Testis (tissue), 2 donors: ENCODE data around the gene CCDC40.

Experiments
- POLR2A ChIP-seq: fragments of 450-650 bp; IDR thresholded peaks from one replicate; pipeline ENCODE4 v1.6.1; 2017; ENCODE audit warnings: antibody characterized with exemption, mild to moderate bottlenecking, moderate library complexity
- TF ChIP-seq, protein P1 (sequence below), 3 experiments: fragments of 450-650 bp in 2 of 3; fragments of 200-600 bp in 1 of 3; sonication (generic) in 1 of 3; IDR thresholded peaks; one replicate each; pipeline ENCODE4 v1.5.1; 2016 to 2019; ENCODE audit warnings: antibody characterized with exemption in 3 of 3, mild to moderate bottlenecking in 2 of 3, moderate library complexity in 1 of 3

DNA sequence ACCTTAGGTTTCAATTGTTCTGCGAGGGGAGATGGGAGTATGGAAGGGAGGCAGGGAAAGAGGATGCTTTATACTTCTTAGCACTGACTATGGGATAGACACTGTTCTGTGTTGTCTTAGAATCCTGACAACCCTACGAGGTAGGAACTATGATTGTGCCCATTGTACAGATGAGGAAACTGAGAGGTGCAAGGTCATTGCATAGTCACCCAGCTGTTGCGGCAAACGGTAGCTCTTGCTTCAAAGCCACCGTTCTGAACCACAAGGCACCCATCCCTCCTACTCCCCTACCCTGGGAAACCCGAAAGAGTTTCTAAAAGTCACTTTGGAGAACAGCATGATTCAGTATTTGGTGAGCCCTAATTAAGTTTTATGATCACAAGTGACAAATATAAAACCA is 7.5 kb downstream of the CCDC40 start:
- TF ChIP-seq, protein P1, sequence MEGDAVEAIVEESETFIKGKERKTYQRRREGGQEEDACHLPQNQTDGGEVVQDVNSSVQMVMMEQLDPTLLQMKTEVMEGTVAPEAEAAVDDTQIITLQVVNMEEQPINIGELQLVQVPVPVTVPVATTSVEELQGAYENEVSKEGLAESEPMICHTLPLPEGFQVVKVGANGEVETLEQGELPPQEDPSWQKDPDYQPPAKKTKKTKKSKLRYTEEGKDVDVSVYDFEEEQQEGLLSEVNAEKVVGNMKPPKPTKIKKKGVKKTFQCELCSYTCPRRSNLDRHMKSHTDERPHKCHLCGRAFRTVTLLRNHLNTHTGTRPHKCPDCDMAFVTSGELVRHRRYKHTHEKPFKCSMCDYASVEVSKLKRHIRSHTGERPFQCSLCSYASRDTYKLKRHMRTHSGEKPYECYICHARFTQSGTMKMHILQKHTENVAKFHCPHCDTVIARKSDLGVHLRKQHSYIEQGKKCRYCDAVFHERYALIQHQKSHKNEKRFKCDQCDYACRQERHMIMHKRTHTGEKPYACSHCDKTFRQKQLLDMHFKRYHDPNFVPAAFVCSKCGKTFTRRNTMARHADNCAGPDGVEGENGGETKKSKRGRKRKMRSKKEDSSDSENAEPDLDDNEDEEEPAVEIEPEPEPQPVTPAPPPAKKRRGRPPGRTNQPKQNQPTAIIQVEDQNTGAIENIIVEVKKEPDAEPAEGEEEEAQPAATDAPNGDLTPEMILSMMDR (IDR thresholded peaks at IDR 0.05): no peak
- no peak for TF ChIP-seq POLR2A
